Omental fat pad (tissue), 4 donors: ENCODE measurements around the gene CADM1. TPM values are rescaled to one million over a fixed set of nuclear protein-coding genes. Genes with fewer than 3 reads are reported as not detected.

ENCODE experiments used
- ATAC-seq: fragments of 150-250 bp; one replicate; pipeline ENCODE4 v1.9.1; 2016; ENCODE audit warnings: mild to moderate bottlenecking, moderate library complexity; ENCODE audit not compliant: low FRiP score
- DNase-seq: peaks from one replicate; pipeline ENCODE4 v3.0.0-alpha.2; 2019; ENCODE audit warnings: low spot score
- total RNA-seq, 4 donors: library from RNA; depleted of rRNA; stranded (reverse); fragments of >200 nt; gene quantifications; one replicate each; pipeline ENCODE4 v1.1.0, GENCODE V29; 2016
- TF ChIP-seq, protein P1 (sequence below), 3 donors: fragments of 450-650 bp; IDR thresholded peaks; one replicate each; pipeline ENCODE4 v1.5.1; 2016 to 2017; ENCODE audit warnings: antibody characterized with exemption in 3 of 3, mild to moderate bottlenecking in 3 of 3, moderate library complexity in 2 of 3

The CADM1 gene
- total RNA-seq, 4 donors from 2014 or later = 5.8 to 27.9 (median 14.9) TPM

DNA sequence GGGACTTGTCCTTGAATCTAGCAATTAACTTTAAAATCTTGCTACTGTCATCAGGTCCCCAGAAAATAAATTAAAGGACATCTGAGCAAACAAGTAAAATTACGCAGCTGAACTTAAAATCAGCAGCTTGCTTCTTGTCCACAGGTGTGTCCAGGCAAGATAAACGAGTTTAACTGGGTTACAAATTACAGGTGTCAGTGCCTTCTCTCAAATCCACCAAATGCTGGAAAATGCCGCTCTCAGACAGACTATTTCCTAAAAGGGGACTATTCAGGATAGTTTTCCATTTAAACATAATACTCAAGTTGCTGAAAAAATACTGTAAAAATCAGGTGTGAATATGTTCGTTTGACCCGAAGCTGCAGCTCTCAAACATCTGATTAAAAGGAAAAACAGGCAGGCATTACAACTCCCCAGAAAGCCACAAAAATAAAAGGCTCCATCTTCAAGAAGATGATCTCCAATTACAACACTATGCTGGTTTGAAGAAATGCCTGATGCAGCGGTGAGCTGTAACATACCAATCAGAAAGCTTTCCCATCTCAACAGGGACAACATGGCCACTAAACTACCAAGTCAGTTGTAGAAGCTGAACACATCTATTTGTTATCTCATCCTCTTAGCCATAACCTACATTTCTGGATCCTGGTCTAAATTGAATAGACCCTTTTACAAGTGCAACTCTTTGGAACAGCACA is 82.1 kb downstream of the CADM1 start:
- no peak for ATAC-seq
- TF ChIP-seq, protein P1, sequence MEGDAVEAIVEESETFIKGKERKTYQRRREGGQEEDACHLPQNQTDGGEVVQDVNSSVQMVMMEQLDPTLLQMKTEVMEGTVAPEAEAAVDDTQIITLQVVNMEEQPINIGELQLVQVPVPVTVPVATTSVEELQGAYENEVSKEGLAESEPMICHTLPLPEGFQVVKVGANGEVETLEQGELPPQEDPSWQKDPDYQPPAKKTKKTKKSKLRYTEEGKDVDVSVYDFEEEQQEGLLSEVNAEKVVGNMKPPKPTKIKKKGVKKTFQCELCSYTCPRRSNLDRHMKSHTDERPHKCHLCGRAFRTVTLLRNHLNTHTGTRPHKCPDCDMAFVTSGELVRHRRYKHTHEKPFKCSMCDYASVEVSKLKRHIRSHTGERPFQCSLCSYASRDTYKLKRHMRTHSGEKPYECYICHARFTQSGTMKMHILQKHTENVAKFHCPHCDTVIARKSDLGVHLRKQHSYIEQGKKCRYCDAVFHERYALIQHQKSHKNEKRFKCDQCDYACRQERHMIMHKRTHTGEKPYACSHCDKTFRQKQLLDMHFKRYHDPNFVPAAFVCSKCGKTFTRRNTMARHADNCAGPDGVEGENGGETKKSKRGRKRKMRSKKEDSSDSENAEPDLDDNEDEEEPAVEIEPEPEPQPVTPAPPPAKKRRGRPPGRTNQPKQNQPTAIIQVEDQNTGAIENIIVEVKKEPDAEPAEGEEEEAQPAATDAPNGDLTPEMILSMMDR (IDR thresholded peaks at IDR 0.05) = no peak
- DNase-seq = no peak

DNA sequence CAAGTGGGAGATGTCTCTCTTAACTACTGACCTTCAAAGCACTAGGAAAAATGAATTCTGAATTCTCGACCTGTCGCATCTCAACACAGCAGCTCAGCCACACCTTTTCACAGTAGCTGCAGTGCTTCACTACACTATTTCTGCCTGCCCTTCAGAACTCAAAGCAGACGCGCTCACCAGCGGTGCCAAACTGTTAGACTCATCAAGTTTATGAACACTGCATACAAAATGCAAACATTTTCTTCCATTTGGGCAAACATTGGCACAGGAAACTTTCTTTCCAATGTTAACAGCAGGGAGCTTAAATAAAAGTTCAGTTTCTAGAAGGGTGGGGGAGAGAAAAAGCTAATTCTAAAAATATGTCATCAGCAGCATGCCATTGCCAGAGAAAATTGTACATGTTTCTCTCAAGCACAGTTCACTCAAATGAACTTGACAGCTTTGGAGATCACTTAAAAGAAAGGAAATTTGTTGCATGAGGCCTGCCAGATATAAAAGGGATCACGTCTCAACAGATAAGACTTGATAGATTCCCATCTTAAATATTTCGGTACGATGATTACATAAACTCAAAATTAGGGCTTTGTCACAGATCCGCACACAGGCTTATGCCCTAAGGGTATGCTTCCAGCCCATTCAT is 82.7 kb downstream of the CADM1 start:
- ATAC-seq = no peak
- TF ChIP-seq, protein P1 (IDR thresholded peaks at IDR 0.05) = no peak
- no peak for DNase-seq

DNA sequence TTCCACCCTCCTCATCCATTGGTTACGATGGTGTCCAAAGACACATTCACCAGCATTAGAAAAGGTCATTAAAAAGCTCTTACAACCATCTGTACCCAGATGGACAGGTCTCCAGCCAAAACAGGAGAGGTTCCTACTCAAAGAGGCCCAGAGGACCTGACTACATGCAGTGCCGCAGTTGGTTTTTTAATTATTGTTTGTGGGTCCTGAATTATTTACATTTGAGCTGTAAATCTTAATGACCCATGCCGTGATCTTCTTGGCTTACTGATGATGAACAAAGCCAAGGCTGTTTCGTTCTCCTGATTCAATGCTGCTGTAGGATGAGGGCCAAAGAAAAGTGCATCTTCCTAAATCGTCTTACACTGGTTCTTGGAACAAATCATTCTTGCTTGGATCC is 83.7 kb downstream of the CADM1 start:
- no peak for DNase-seq
- TF ChIP-seq, protein P1 (IDR thresholded peaks at IDR 0.05) = no peak
- ATAC-seq = no peak

DNA sequence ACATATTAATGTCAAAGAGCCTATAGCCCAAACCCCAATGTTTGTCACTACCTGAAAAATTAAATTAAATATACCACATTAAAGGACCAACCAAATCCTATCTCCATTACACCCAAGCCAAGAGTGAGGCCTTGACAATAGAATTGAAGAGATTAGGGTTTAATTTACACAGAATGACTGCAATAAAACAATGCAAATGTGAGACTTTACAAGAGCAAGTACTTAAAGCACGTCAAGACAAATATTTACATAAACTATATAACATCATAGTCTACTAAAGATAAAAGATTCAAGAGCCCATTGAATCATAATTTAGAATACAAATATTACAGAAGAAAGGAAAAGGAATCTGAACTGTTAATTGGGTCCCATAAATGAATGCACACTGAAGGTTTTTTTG is 85.6 kb downstream of the CADM1 start:
- ATAC-seq (no peak), DNase-seq (no peak)
- TF ChIP-seq, protein P1 (IDR thresholded peaks at IDR 0.05) = no peak

DNA sequence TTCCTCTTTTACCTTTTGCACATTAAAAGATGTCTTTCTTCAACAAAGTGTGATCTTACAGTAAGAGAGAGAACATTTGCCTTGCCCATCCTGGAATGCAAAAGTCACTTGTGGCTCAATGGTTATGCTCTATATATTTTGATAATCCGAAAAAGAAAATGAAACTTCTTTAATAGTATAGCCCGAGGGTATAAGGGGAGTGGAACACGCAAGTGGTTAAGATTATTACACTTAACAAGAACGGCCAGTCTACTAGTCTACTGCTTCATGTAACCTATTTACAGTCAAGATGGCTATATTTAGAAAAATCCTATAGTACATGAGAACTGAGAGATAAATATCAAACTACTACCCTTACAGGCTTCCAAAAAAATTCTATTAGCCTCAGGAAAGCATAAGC is 86.1 kb downstream of the CADM1 start:
- ATAC-seq (no peak), DNase-seq (no peak)
- TF ChIP-seq, protein P1 (IDR thresholded peaks at IDR 0.05) = no peak

DNA sequence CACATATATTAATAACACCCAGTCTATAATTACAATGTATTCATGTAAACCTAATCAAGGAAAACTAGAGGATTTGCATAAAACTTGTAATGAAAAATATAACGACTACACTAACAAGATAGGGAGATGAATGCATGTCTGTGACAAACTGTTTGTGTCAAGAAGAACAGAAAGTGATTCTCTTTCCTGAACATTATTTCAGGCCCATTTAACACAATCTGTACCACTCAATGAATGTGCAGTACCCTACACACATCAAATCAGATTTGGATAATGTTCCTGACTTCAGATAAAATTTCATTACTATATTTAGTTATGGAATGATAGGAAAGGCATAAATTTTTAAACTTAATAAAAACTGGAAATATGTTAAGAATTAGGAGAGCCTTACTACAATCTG is 93.1 kb downstream of the CADM1 start:
- DNase-seq (no peak), ATAC-seq (no peak)
- TF ChIP-seq, protein P1 (IDR thresholded peaks at IDR 0.05) = no peak

DNA sequence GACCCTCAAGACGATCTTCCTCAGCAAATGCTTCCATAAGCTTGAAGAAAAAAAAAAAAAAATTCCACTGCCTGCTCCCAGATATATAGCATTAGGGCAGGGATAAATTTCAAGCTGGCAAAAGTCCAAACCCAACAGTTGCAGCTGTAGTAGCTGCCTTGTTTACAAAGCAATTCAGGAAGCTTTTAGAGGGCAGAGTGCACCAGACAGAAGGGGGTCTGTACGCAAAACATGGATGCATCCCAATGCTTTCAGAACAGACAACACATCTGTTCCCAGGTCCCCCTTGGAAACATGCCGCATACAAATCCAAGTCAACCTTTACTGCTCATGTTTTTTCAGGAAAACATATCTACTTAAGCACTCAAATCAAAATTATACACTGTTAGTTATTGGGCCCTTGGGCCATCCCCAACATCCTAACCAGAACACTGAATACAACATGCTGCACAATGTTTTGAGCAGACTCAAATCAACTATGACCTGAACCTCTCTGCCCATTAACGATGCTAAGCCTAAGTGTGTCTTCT is 94.5 kb downstream of the CADM1 start:
- DNase-seq (no peak), ATAC-seq (no peak)
- TF ChIP-seq, protein P1 (IDR thresholded peaks at IDR 0.05) = no peak
